Activated T-helper 1 cell treated with anti-CD3 and anti-CD28 coated beads, Interleukin-12 subunit alpha, Interleukin-12 subunit beta, Interleukin-2, Interleukin-4 antibody, amounts not matched to agents 30 ng/mL and 10 ng/mL and 1 ng/mL, durations not matched to agents 14 hours and 24 hours and 36 hours (primary cell): Measurements from ENCODE around the gene BRMS1. TPM values are rescaled to one million over a fixed set of nuclear protein-coding genes. Genes with fewer than 3 reads are reported as not detected.
A peak's percentile ranks its signal among the peaks of the same experiment; 100 is the strongest.
"Not testable (repeated sequence)": the region's sequence is repeated elsewhere in the genome, so short reads cannot be mapped to it uniquely, and the experiment has no call there.

Experiments
- DNase-seq: peaks from one replicate; pipeline ENCODE4 v3.0.0; 2021; ENCODE audit warnings: low spot score
- H3K27ac Mint-ChIP-seq: one replicate; pipeline ENCODE4 v1.8.0; 2021; ENCODE audit warnings: mild to moderate bottlenecking, mixed read lengths
- H3K27me3 Mint-ChIP-seq: one replicate; pipeline ENCODE4 v1.8.0; 2022; ENCODE audit warnings: mild to moderate bottlenecking, moderate library complexity, mixed read lengths; ENCODE audit not compliant: insufficient read depth
- H3K36me3 Mint-ChIP-seq: one replicate; pipeline ENCODE4 v1.8.0; 2021; ENCODE audit warnings: low read depth, mixed read lengths
- H3K4me1 Mint-ChIP-seq: one replicate; pipeline ENCODE4 v1.8.0; 2021; ENCODE audit warnings: low read depth, mixed read lengths
- H3K4me3 Mint-ChIP-seq: one replicate; pipeline ENCODE4 v1.8.0; 2021; ENCODE audit warnings: mild to moderate bottlenecking, moderate library complexity, mixed read lengths
- H3K9me3 Mint-ChIP-seq: one replicate; pipeline ENCODE4 v1.8.0; 2021; ENCODE audit warnings: mixed read lengths
- intact Hi-C: fragments of 100-400 bp; cut with micrococcal nuclease; formaldehyde crosslinking; loops from one replicate; pipeline ENCODE4 v1.15.1; 2024
- total RNA-seq: library from RNA; stranded (reverse); gene quantifications from 2 replicates; pipeline ENCODE4 v1.2.3, GENCODE V29; 2022

BRMS1 gene
- total RNA-seq, 1 donor from 2014 or later = 67.1 TPM

GRCh38 chr11:66350560-66351235, 5.8 kb upstream of the BRMS1 start:
- intact Hi-C loops, H3K4me3 Mint-ChIP-seq, H3K27me3 Mint-ChIP-seq: not testable (repeated sequence)

GRCh38 chr11:66349084-66349386, 4.1 kb upstream of the BRMS1 start:
- intact Hi-C loops = loop anchor here (2.0 to 10.0 kb wide), 5 partner anchors 38 to 494 kb away; partner anchors contain the start of genes CFL1, RAB1B, RCE1 and SF3B2
- DNase-seq = no peak
- H3K36me3 Mint-ChIP-seq = peaks cover 5% of the 10 kb centered on the region
- H3K9me3 Mint-ChIP-seq = no peaks in the 10 kb centered on the region
- H3K27me3 Mint-ChIP-seq = peaks cover 2% of the 10 kb centered on the region
- peaks cover 32% of the 10 kb centered on the region for H3K4me1 Mint-ChIP-seq
- peak overlapping the region; percentile 94 for H3K4me3 Mint-ChIP-seq
- H3K27ac Mint-ChIP-seq = peak overlapping the region; percentile 22

More at GRCh38 chr11:66350560-66351235, 5.8 kb upstream of the BRMS1 start:
- not testable (repeated sequence) for H3K9me3 Mint-ChIP-seq, H3K27ac Mint-ChIP-seq, DNase-seq, H3K36me3 Mint-ChIP-seq
- peaks cover 16% of the 10 kb centered on the region for H3K4me1 Mint-ChIP-seq

- Mint-ChIP-seq H3K36me3 (peaks cover 5% of the 10 kb centered on the region), H3K4me3 (peak within 1 kb of the TSS; percentile 97), H3K4me1 (peaks cover 46% of the 10 kb centered on the region), H3K9me3 (no peaks in the 10 kb centered on the region), H3K27ac (peak within 1 kb of the TSS; percentile 99), H3K27me3 (peaks cover 2% of the 10 kb centered on the region)
- intact Hi-C loops = loop anchor here (1.0 to 10.0 kb wide), 7 partner anchors 17 to 495 kb away; partner anchors contain the start of genes CFL1, RAB1B, RBM4 and RCE1
- DNase-seq = peak; percentile 76
Observed at GRCh38 chr11:66347425-66348276, 2.7 kb upstream of the BRMS1 start, which contains the start of gene B4GAT1. B4GAT1 (minus strand) TSS chr11:66347629; CDS start chr11:66347545, 84 bp downstream.

- no peaks in the 10 kb centered on the region for H3K9me3 Mint-ChIP-seq
- peaks cover 6% of the 10 kb centered on the region for H3K36me3 Mint-ChIP-seq
- peak overlapping the region; percentile 97 for H3K4me3 Mint-ChIP-seq
- H3K4me1 Mint-ChIP-seq = peaks cover 46% of the 10 kb centered on the region
- DNase-seq = no peak
- H3K27me3 Mint-ChIP-seq = peaks cover 2% of the 10 kb centered on the region
- peak overlapping the region; percentile 44 for H3K27ac Mint-ChIP-seq
- intact Hi-C loops = loop anchor here (1.0 to 10.0 kb wide), 5 partner anchors 41 to 492 kb away; partner anchors contain the start of genes CFL1, RAB1B, RBM4 and SF3B2
Observed at GRCh38 chr11:66346476-66347424, 1.8 kb upstream of the BRMS1 start.

- peak overlapping the region; percentile 95 for H3K27ac Mint-ChIP-seq
- peaks cover 46% of the 10 kb centered on the region for H3K4me1 Mint-ChIP-seq
- DNase-seq = no peak
- H3K4me3 Mint-ChIP-seq = peak overlapping the region; percentile 97
- peaks cover 14% of the 10 kb centered on the region for H3K36me3 Mint-ChIP-seq
- intact Hi-C loops = loop anchor here (1.0 to 10.0 kb wide), 8 partner anchors 9 to 490 kb away; partner anchors contain the start of genes CFL1, RAB1B, RIN1 and SF3B2
- no peaks in the 10 kb centered on the region for H3K9me3 Mint-ChIP-seq
- H3K27me3 Mint-ChIP-seq = peaks cover 2% of the 10 kb centered on the region
Observed at GRCh38 chr11:66345316-66345649, 379 bp upstream of the BRMS1 start.

- intact Hi-C loops = loop anchor here (10.0 kb wide), 2 partner anchors 288 to 488 kb away; partner anchors contain the start of genes CFL1 and SF3B2
- Mint-ChIP-seq H3K36me3 (peaks cover 19% of the 10 kb centered on the region), H3K4me1 (peaks cover 43% of the 10 kb centered on the region), H3K27me3 (peaks cover 2% of the 10 kb centered on the region), H3K9me3 (no peaks in the 10 kb centered on the region), H3K4me3 (peak overlapping the region; percentile 97), H3K27ac (no peak overlapping the region)
- DNase-seq = no peak
Observed at GRCh38 chr11:66343176-66343575, 1.7 kb downstream of the BRMS1 start.

GRCh38 chr11:66341502-66342126, 3.3 kb downstream of the BRMS1 start:
- Mint-ChIP-seq H3K4me1 (peaks cover 47% of the 10 kb centered on the region), H3K36me3 (peaks cover 25% of the 10 kb centered on the region), H3K9me3 (no peaks in the 10 kb centered on the region), H3K4me3 (no peak overlapping the region), H3K27ac (no peak overlapping the region), H3K27me3 (no peaks in the 10 kb centered on the region)
- no peak for DNase-seq
- intact Hi-C loops = loop anchor here (10.0 kb wide), 2 partner anchors 287 to 487 kb away; partner anchors contain the start of genes CFL1 and SF3B2

- Mint-ChIP-seq H3K4me3 (no peak overlapping the region), H3K4me1 (peaks cover 47% of the 10 kb centered on the region), H3K9me3 (no peaks in the 10 kb centered on the region), H3K27ac (no peak overlapping the region), H3K36me3 (peaks cover 25% of the 10 kb centered on the region), H3K27me3 (peaks cover 3% of the 10 kb centered on the region)
- intact Hi-C loops = loop anchor here (10.0 kb wide), 2 partner anchors 286 to 486 kb away; partner anchors contain the start of genes CFL1 and SF3B2
- no peak for DNase-seq
Observed at GRCh38 chr11:66340596-66341501, 4.1 kb downstream of the BRMS1 start.

GRCh38 chr11:66339686-66340483, 5.0 kb downstream of the BRMS1 start:
- Mint-ChIP-seq H3K27me3 (peaks cover 3% of the 10 kb centered on the region), H3K9me3 (no peaks in the 10 kb centered on the region), H3K27ac (no peak overlapping the region), H3K36me3 (peaks cover 23% of the 10 kb centered on the region), H3K4me1 (peaks cover 43% of the 10 kb centered on the region), H3K4me3 (no peak overlapping the region)
- intact Hi-C loops = loop anchor here (10.0 kb wide), 2 partner anchors 285 to 485 kb away; partner anchors contain the start of genes CFL1 and SF3B2
- no peak for DNase-seq

- Mint-ChIP-seq H3K4me1 (peaks cover 37% of the 10 kb centered on the region), H3K4me3 (no peak overlapping the region), H3K27ac (peak overlapping the region; percentile 34), H3K27me3 (peaks cover 3% of the 10 kb centered on the region), H3K36me3 (peaks cover 23% of the 10 kb centered on the region), H3K9me3 (no peaks in the 10 kb centered on the region)
- intact Hi-C loops = no loop called here
- no peak for DNase-seq
Observed at GRCh38 chr11:66339162-66339675, 5.7 kb downstream of the BRMS1 start.
